ENCODE measurements around the gene CRADD.

DNA sequence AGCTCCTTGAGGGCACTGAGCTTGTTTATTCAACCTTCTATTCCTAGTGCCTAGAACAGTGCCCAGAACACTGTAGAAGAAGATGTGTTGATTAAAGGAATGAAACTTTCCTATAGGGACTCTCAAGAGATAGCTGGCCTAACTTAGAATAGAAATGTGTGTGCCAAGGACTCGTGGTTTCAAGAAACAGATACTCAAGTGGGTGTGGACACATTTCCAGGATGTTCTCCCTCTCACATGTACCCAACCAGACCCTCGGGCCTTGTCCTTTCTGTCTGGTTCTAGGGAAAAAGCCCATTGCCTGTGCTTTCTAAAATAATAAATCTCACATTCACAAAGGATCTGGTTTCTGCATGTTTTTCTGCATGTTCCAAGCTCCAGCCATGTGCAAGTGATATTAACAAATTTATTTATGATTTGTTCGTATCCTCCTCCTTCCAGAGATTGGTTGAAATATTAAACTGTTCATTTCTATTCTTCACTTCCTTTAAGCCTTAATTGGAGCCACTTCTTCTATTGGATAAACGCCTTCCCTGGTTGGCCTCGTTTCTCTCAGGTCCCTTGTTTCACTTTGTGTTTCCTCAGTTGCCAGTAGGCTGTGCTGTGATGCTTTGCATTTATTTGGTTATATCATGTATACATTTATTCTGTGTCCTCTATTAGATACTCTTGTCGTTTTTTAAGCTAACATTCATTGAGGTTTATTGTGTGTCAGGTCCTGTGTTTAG, 89.8 kb downstream of the CRADD start:
- TF ChIP-seq, protein P1, sequence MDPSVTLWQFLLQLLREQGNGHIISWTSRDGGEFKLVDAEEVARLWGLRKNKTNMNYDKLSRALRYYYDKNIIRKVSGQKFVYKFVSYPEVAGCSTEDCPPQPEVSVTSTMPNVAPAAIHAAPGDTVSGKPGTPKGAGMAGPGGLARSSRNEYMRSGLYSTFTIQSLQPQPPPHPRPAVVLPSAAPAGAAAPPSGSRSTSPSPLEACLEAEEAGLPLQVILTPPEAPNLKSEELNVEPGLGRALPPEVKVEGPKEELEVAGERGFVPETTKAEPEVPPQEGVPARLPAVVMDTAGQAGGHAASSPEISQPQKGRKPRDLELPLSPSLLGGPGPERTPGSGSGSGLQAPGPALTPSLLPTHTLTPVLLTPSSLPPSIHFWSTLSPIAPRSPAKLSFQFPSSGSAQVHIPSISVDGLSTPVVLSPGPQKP (IDR thresholded peaks at IDR 0.05; ENCODE audit: low read depth, low read length): no peak
- TF ChIP-seq, protein P2, sequence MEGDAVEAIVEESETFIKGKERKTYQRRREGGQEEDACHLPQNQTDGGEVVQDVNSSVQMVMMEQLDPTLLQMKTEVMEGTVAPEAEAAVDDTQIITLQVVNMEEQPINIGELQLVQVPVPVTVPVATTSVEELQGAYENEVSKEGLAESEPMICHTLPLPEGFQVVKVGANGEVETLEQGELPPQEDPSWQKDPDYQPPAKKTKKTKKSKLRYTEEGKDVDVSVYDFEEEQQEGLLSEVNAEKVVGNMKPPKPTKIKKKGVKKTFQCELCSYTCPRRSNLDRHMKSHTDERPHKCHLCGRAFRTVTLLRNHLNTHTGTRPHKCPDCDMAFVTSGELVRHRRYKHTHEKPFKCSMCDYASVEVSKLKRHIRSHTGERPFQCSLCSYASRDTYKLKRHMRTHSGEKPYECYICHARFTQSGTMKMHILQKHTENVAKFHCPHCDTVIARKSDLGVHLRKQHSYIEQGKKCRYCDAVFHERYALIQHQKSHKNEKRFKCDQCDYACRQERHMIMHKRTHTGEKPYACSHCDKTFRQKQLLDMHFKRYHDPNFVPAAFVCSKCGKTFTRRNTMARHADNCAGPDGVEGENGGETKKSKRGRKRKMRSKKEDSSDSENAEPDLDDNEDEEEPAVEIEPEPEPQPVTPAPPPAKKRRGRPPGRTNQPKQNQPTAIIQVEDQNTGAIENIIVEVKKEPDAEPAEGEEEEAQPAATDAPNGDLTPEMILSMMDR (IDR thresholded peaks at IDR 0.05 in 2 of 3, conservative IDR thresholded peaks at IDR 0.05 in 1 of 3; ENCODE audit: control insufficient read depth in 2 of 3, extremely low read depth in 1 of 3, insufficient read depth in 1 of 3, low read depth in 3 of 3, low read length in 3 of 3): peak; percentile 19 to 57 (median 49); a peak in 4 of 6 replicates
- TF ChIP-seq, protein P3, sequence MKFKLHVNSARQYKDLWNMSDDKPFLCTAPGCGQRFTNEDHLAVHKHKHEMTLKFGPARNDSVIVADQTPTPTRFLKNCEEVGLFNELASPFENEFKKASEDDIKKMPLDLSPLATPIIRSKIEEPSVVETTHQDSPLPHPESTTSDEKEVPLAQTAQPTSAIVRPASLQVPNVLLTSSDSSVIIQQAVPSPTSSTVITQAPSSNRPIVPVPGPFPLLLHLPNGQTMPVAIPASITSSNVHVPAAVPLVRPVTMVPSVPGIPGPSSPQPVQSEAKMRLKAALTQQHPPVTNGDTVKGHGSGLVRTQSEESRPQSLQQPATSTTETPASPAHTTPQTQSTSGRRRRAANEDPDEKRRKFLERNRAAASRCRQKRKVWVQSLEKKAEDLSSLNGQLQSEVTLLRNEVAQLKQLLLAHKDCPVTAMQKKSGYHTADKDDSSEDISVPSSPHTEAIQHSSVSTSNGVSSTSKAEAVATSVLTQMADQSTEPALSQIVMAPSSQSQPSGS (IDR thresholded peaks at IDR 0.05; ENCODE audit: low read length): no peak
- TF ChIP-seq EGR1 (IDR thresholded peaks at IDR 0.05; ENCODE audit: borderline replicate concordance in 1 of 2, low read depth in 2 of 2, low read length in 2 of 2): no peak
- TF ChIP-seq JUNB (IDR thresholded peaks at IDR 0.05): no peak
- TF ChIP-seq, protein P4, sequence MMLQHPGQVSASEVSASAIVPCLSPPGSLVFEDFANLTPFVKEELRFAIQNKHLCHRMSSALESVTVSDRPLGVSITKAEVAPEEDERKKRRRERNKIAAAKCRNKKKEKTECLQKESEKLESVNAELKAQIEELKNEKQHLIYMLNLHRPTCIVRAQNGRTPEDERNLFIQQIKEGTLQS (IDR thresholded peaks at IDR 0.05; ENCODE audit: borderline replicate concordance, extremely low read depth, low read depth, low read length): no peak
- TF ChIP-seq SMC3 (IDR thresholded peaks at IDR 0.05; ENCODE audit: borderline replicate concordance, low read length): peak; percentile 46; the same call in 1 of the 2 replicates
- no peak for TF ChIP-seq YY1 (IDR thresholded peaks at IDR 0.05; ENCODE audit: low read depth, low read length)
- TF ChIP-seq POLR2AphosphoS5 (IDR thresholded peaks at IDR 0.05; ENCODE audit: low read length): no peak
- TF ChIP-seq, protein P5, sequence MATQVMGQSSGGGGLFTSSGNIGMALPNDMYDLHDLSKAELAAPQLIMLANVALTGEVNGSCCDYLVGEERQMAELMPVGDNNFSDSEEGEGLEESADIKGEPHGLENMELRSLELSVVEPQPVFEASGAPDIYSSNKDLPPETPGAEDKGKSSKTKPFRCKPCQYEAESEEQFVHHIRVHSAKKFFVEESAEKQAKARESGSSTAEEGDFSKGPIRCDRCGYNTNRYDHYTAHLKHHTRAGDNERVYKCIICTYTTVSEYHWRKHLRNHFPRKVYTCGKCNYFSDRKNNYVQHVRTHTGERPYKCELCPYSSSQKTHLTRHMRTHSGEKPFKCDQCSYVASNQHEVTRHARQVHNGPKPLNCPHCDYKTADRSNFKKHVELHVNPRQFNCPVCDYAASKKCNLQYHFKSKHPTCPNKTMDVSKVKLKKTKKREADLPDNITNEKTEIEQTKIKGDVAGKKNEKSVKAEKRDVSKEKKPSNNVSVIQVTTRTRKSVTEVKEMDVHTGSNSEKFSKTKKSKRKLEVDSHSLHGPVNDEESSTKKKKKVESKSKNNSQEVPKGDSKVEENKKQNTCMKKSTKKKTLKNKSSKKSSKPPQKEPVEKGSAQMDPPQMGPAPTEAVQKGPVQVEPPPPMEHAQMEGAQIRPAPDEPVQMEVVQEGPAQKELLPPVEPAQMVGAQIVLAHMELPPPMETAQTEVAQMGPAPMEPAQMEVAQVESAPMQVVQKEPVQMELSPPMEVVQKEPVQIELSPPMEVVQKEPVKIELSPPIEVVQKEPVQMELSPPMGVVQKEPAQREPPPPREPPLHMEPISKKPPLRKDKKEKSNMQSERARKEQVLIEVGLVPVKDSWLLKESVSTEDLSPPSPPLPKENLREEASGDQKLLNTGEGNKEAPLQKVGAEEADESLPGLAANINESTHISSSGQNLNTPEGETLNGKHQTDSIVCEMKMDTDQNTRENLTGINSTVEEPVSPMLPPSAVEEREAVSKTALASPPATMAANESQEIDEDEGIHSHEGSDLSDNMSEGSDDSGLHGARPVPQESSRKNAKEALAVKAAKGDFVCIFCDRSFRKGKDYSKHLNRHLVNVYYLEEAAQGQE (IDR thresholded peaks at IDR 0.05; ENCODE audit: low read depth, low read length): no peak

Measured in GM12878 (cell line).